Osteocyte (in vitro differentiated cells): ENCODE results near the gene BID. TPM values are rescaled to one million over a fixed set of nuclear protein-coding genes. Genes with fewer than 3 reads are reported as not detected.

Source experiments
- DNase-seq: peaks from one replicate; pipeline ENCODE4 v3.0.0; 2021; ENCODE audit warnings: mixed read lengths; ENCODE audit not compliant: unreplicated experiment; ENCODE audit errors: extremely low spot score
- H3K27ac Mint-ChIP-seq: one replicate; pipeline ENCODE4 v1.8.0; 2021; ENCODE audit warnings: mild to moderate bottlenecking, mixed read lengths; ENCODE audit not compliant: unreplicated experiment
- H3K27me3 Mint-ChIP-seq: one replicate; pipeline ENCODE4 v1.8.0; 2021; ENCODE audit warnings: mixed read lengths; ENCODE audit not compliant: unreplicated experiment
- H3K36me3 Mint-ChIP-seq: one replicate; pipeline ENCODE4 v1.8.0; 2021; ENCODE audit warnings: mixed read lengths; ENCODE audit not compliant: unreplicated experiment
- H3K4me1 Mint-ChIP-seq: one replicate; pipeline ENCODE4 v1.8.0; 2021; ENCODE audit warnings: mixed read lengths; ENCODE audit not compliant: unreplicated experiment
- H3K4me3 Mint-ChIP-seq: one replicate; pipeline ENCODE4 v1.8.0; 2021; ENCODE audit warnings: mild to moderate bottlenecking, moderate library complexity, mixed read lengths; ENCODE audit not compliant: unreplicated experiment
- H3K9me3 Mint-ChIP-seq: one replicate; pipeline ENCODE4 v1.8.0; 2021; ENCODE audit warnings: mixed read lengths; ENCODE audit not compliant: unreplicated experiment
- CTCF ChIP-seq: fragments of 200-600 bp; sonication (generic); IDR thresholded peaks from 2 replicates; pipeline ENCODE4 v1.5.0; 2021; ENCODE audit warnings: antibody characterized with exemption, mild to moderate bottlenecking, moderate library complexity
- microRNA-seq: library from miRNA; unstranded; fragments of <30 nt; microRNA quantifications from one replicate; pipeline ENCODE4 v1.1.0, GENCODE V29; 2020; ENCODE audit not compliant: unreplicated experiment
- total RNA-seq: library from RNA; stranded (reverse); gene quantifications from 2 replicates; pipeline ENCODE4 v1.2.1, GENCODE V29; 2021

BID gene
- total RNA-seq, 1 donor from 2014 or later: 11.6 TPM

GRCh38 chr22:17692841-17693240 is 81.4 kb downstream of the BID start:
- H3K4me1 Mint-ChIP-seq: no peaks in the 10 kb centered on the region
- no peaks in the 10 kb centered on the region for H3K27me3 Mint-ChIP-seq
- no peak for DNase-seq
- no peak for TF ChIP-seq CTCF
- H3K36me3 Mint-ChIP-seq: peaks cover 7% of the 10 kb centered on the region
- H3K4me3 Mint-ChIP-seq: no peak overlapping the region
- H3K9me3 Mint-ChIP-seq: no peaks in the 10 kb centered on the region
- no peak overlapping the region for H3K27ac Mint-ChIP-seq

GRCh38 chr22:17684245-17684644 is 90.0 kb downstream of the BID start:
- Mint-ChIP-seq H3K4me3 (no peak overlapping the region), H3K27ac (no peak overlapping the region), H3K9me3 (no peaks in the 10 kb centered on the region)

More at GRCh38 chr22:17684245-17684644, 90.0 kb downstream of the BID start:
- Mint-ChIP-seq H3K27me3 (no peaks in the 10 kb centered on the region), H3K4me1 (no peaks in the 10 kb centered on the region), H3K36me3 (peaks cover 2% of the 10 kb centered on the region)
- no peak for TF ChIP-seq CTCF
- no peak for DNase-seq

Small RNAs within 50 kb of the gene (microRNA-seq; reads per million reads assigned to microRNA genes)
- not detected for gene MIR3198-1

Other genes with a start within 250 kb of the BID start
- gene SLC25A18, start 211.0 kb downstream of the BID start, total RNA-seq: not detected in 2 replicates
- gene ATP6V1E1, start 145.7 kb downstream of the BID start, total RNA-seq: 119 and 123 TPM in 2 replicates
- 58.3 and 60.1 TPM in 2 replicates for gene BCL2L13, start 135.7 kb downstream of the BID start, total RNA-seq